Body of pancreas (tissue), 4 donors: ENCODE data around the gene MFSD6. TPM values are rescaled to one million over a fixed set of nuclear protein-coding genes. Genes with fewer than 3 reads are reported as not detected.
A peak's percentile ranks its signal among the peaks of the same experiment; 100 is the strongest.

Experiments
- ATAC-seq: fragments of 150-250 bp; one replicate; pipeline ENCODE4 v1.9.1; 2016
- DNase-seq, 4 donors: peaks; one replicate each; pipeline ENCODE4 v3.0.0-alpha.2; 2019
- H3K27ac ChIP-seq, 4 donors: fragments of 200-600 bp; sonication (generic); 1 replicate in 3 of 4; 2 replicates in 1 of 4; pipeline versions ENCODE4 v1.5.1 to v1.6.1; 2016 to 2019; ENCODE audit warnings: mild to moderate bottlenecking in 1 of 4, mixed read lengths in 1 of 4, moderate library complexity in 1 of 4
- H3K27me3 ChIP-seq, 2 donors: fragments of 200-600 bp; sonication (generic); one replicate each; pipeline ENCODE4 v1.6.0; 2016; ENCODE audit warnings: mild to moderate bottlenecking in 1 of 2
- H3K36me3 ChIP-seq, 2 donors: fragments of 200-600 bp; sonication (generic); replicated peaks in 1 of 2; 2 replicates each; pipeline ENCODE4 v1.5.1; 2016; ENCODE audit warnings: low read depth in 2 of 2; ENCODE audit not compliant: insufficient read depth in 1 of 2
- H3K4me1 ChIP-seq: fragments of 200-600 bp; sonication (generic); one replicate; pipeline ENCODE4 v1.6.0; 2016
- H3K4me3 ChIP-seq, 2 donors: fragments of 200-600 bp; sonication (generic); 1 replicate in 1 of 2; 2 replicates in 1 of 2; pipeline ENCODE4 v1.5.1; 2016 to 2019
- H3K9me3 ChIP-seq, 3 donors: fragments of 200-600 bp; sonication (generic); 1 replicate in 2 of 3; 2 replicates in 1 of 3; pipeline ENCODE4 v1.5.1; 2016
- POLR2A ChIP-seq, 3 donors: fragments of 450-650 bp; IDR thresholded peaks; one replicate each; pipeline ENCODE4 v1.6.1; 2016; ENCODE audit warnings: antibody characterized with exemption in 3 of 3, mild to moderate bottlenecking in 2 of 3
- WGBS, 2 donors: methylation state at CpG; one replicate each; pipeline ENCODE4 v1.1.5; 2017; 5-methylcytosine and 5-hydroxymethylcytosine counted together
- intact Hi-C: fragments of 100-400 bp; cut with DNase I; formaldehyde crosslinking; loops from one replicate; pipeline ENCODE4 v1.15.1; 2023
- total RNA-seq, 2 donors: library from RNA; depleted of rRNA; stranded (reverse); fragments of >200 nt; gene quantifications; one replicate each; pipeline ENCODE4 v1.1.0, GENCODE V29; 2016
- TF ChIP-seq, protein P1 (sequence below), 7 experiments: fragments of 450-650 bp in 4 of 7; fragments of 200-600 bp in 3 of 7; sonication (generic) in 3 of 7; IDR thresholded peaks; one replicate each; pipeline ENCODE4 v1.5.1; 2016 to 2019; ENCODE audit warnings: antibody characterized with exemption in 7 of 7

MFSD6 gene
- total RNA-seq, 2 donors from 2014 or later = 38.7 to 46.8 TPM

GRCh38 chr2:190478572-190479195, 70.5 kb downstream of the MFSD6 start:
- H3K9me3 ChIP-seq = no peaks in the 10 kb centered on the region
- peaks cover 11% of the 10 kb centered on the region for H3K4me1 ChIP-seq
- intact Hi-C loops = no loop called here
- DNase-seq (no peak), ATAC-seq (no peak)
- peak overlapping the region in 2 of 4 donors; percentile 45 to 70 for H3K27ac ChIP-seq
- WGBS, 2 donors = 77 to 87% methylated on average over 3 of the region's 3 CpGs
- TF ChIP-seq, protein P1, sequence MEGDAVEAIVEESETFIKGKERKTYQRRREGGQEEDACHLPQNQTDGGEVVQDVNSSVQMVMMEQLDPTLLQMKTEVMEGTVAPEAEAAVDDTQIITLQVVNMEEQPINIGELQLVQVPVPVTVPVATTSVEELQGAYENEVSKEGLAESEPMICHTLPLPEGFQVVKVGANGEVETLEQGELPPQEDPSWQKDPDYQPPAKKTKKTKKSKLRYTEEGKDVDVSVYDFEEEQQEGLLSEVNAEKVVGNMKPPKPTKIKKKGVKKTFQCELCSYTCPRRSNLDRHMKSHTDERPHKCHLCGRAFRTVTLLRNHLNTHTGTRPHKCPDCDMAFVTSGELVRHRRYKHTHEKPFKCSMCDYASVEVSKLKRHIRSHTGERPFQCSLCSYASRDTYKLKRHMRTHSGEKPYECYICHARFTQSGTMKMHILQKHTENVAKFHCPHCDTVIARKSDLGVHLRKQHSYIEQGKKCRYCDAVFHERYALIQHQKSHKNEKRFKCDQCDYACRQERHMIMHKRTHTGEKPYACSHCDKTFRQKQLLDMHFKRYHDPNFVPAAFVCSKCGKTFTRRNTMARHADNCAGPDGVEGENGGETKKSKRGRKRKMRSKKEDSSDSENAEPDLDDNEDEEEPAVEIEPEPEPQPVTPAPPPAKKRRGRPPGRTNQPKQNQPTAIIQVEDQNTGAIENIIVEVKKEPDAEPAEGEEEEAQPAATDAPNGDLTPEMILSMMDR (IDR thresholded peaks at IDR 0.05) = no peak
- no peak for TF ChIP-seq POLR2A (IDR thresholded peaks at IDR 0.05)
- no peak overlapping the region for H3K4me3 ChIP-seq
- H3K36me3 ChIP-seq = no peaks in the 10 kb centered on the region
- H3K27me3 ChIP-seq = no peaks in the 10 kb centered on the region

- no peak overlapping the region for H3K27ac ChIP-seq
These were observed 73.2 kb downstream of the MFSD6 start for GRCh38 chr2:190481339-190481738.

DNA sequence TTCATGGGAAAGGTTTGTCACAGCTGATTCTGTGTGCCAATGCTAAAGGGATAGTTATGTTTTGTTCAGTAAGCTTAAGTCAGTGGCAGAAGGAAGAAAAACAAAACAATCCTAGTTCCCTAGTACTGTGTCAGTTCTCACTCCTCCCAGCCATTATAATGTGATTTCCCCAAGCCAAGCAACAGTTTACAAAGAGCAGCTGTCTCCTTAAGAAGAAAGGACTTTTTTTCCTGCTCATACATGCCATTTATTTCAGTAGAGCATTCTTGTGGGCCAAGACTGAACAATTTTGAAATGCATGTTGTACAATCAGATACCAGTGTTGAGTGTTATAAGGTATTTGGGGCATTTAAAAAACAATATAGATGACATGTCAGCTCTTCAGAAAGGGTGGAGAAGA, 74.3 kb downstream of the MFSD6 start:
- H3K4me3 ChIP-seq = no peak overlapping the region
- H3K27me3 ChIP-seq = no peaks in the 10 kb centered on the region
- no peak for TF ChIP-seq POLR2A (IDR thresholded peaks at IDR 0.05)
- TF ChIP-seq, protein P1 (IDR thresholded peaks at IDR 0.05) = no peak
- ATAC-seq = no peak
- H3K27ac ChIP-seq = no peak overlapping the region
- intact Hi-C loops = no loop called here
- peaks cover 8% of the 10 kb centered on the region for H3K4me1 ChIP-seq
- DNase-seq = no peak
- H3K36me3 ChIP-seq = no peaks in the 10 kb centered on the region
- no peaks in the 10 kb centered on the region for H3K9me3 ChIP-seq

More at GRCh38 chr2:190481339-190481738, 73.2 kb downstream of the MFSD6 start:
- TF ChIP-seq, protein P1 (IDR thresholded peaks at IDR 0.05) = no peak
- no peak for TF ChIP-seq POLR2A (IDR thresholded peaks at IDR 0.05)
- no peaks in the 10 kb centered on the region for H3K36me3 ChIP-seq
- no peak for DNase-seq
- intact Hi-C loops = no loop called here
- no peaks in the 10 kb centered on the region for H3K27me3 ChIP-seq
- WGBS, 2 donors = 44 to 84% methylated on average over 2 of the region's 2 CpGs
- peaks cover 11% of the 10 kb centered on the region for H3K4me1 ChIP-seq
- no peak for ATAC-seq
- H3K9me3 ChIP-seq = no peaks in the 10 kb centered on the region
- H3K4me3 ChIP-seq = no peak overlapping the region

GRCh38 chr2:190486037-190486623, 78.0 kb downstream of the MFSD6 start:
- no peak for TF ChIP-seq POLR2A (IDR thresholded peaks at IDR 0.05)
- TF ChIP-seq, protein P1 (IDR thresholded peaks at IDR 0.05) = no peak
- peaks cover 0 to 2% of the 10 kb centered on the region in 2 donors for H3K36me3 ChIP-seq
- ATAC-seq (no peak), DNase-seq (peak in 1 of 4 donors; percentile 21)
- intact Hi-C loops = no loop called here
- no peak overlapping the region for H3K4me3 ChIP-seq
- H3K9me3 ChIP-seq = no peaks in the 10 kb centered on the region
- 73 to 75% methylated on average over 3 of the region's 3 CpGs for WGBS, 2 donors
- no peaks in the 10 kb centered on the region for H3K4me1 ChIP-seq
- H3K27me3 ChIP-seq = no peaks in the 10 kb centered on the region
- no peak overlapping the region for H3K27ac ChIP-seq
